ENCODE data around the gene HTR1B.

- TF ChIP-seq POLR2A (IDR thresholded peaks at IDR 0.05; ENCODE audit: borderline replicate concordance, extremely low read depth, insufficient read depth, insufficient read length) (no peak), CTCF (IDR thresholded peaks at IDR 0.05 in 2 of 3, conservative IDR thresholded peaks at IDR 0.05 in 1 of 3; ENCODE audit: borderline replicate concordance in 1 of 3, insufficient read depth in 1 of 3, low read depth in 2 of 3, low read length in 2 of 3) (0 out of 6 replicates have a peak, but pooled peaks of 2 of the 3 experiments have one; percentile 10 to 22)
Observed at GRCh38 chr6:77450924-77451323, 12.4 kb downstream of the HTR1B start.
